Tibial nerve (tissue), 4 donors: ENCODE results near the gene HAGHL.

Source experiments
- CTCF ChIP-seq, 5 experiments: fragments of 200-600 bp in 3 of 5; fragments of 450-650 bp in 2 of 5; sonication (generic) in 3 of 5; IDR thresholded peaks; one replicate each; pipeline ENCODE4 v1.5.1; 2016 to 2019; ENCODE audit warnings: antibody characterized with exemption in 5 of 5, mild to moderate bottlenecking in 3 of 5, moderate library complexity in 2 of 5
- EP300 ChIP-seq, 2 donors: sonication (generic); formaldehyde crosslinking; IDR thresholded peaks; one replicate each; pipeline ENCODE4 v1.6.1; 2017; ENCODE audit warnings: antibody characterized with exemption in 2 of 2, mild to moderate bottlenecking in 1 of 2
- POLR2A ChIP-seq, 2 donors: fragments of 450-650 bp; IDR thresholded peaks; one replicate each; pipeline ENCODE4 v1.6.1; 2017; ENCODE audit warnings: antibody characterized with exemption in 2 of 2, mild to moderate bottlenecking in 2 of 2, moderate library complexity in 2 of 2

GRCh38 chr16:711084-711483, 15.8 kb upstream of the HAGHL start:
- TF ChIP-seq CTCF (IDR thresholded peaks at IDR 0.05), result no peak
- no peak for TF ChIP-seq POLR2A (IDR thresholded peaks at IDR 0.05)
- no peak for TF ChIP-seq EP300 (IDR thresholded peaks at IDR 0.05)
